Measurements from ENCODE around the gene PCDHB11.
"Not testable (repeated sequence)": the region's sequence is repeated elsewhere in the genome, so short reads cannot be mapped to it uniquely, and the experiment has no call there.

The PCDHB11 gene

DNA sequence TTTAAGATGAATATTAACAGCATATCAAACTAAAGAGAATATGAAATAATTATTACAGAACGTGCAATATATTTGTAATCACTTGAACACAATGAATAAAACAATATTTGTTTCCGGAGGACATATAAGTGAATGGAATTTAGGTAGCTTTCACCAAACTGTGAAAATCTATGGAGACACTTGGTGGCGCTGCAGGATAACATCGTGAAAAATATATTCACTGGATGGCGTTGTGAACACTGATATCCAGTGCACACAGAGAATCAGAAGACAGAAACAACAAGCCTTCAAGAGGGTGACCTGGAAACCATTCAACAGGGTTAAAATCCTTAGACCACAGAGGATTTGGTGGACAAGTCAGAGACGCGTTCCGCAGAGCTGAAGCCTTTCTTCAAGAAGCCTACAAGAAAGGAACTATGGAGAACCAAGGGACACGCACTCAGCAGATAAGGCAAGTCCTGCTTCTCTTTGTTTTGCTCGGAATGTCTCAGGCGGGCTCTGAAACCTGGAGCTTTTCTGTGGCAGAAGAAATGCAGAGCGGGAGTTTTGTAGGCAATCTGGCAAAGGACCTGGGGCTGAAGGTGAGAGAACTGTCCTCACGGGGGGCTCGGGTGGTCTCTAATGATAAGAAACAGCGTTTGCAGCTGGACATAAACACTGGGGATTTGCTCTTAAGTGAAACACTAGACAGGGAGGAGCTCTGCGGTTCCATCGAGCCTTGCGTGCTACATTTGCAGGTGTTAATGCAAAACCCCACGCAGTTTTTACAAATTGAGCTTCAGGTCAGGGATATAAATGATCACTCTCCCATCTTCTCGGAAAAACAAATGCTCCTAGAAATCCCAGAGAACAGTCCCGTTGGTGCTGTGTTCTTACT, at the start of gene PCDHB11:
Gene PCDHB11 (plus strand): TSS at position 269 of the 877 bp plus-strand sequence. CDS start 148 bp downstream, at position 417.
- TF ChIP-seq, protein P1, sequence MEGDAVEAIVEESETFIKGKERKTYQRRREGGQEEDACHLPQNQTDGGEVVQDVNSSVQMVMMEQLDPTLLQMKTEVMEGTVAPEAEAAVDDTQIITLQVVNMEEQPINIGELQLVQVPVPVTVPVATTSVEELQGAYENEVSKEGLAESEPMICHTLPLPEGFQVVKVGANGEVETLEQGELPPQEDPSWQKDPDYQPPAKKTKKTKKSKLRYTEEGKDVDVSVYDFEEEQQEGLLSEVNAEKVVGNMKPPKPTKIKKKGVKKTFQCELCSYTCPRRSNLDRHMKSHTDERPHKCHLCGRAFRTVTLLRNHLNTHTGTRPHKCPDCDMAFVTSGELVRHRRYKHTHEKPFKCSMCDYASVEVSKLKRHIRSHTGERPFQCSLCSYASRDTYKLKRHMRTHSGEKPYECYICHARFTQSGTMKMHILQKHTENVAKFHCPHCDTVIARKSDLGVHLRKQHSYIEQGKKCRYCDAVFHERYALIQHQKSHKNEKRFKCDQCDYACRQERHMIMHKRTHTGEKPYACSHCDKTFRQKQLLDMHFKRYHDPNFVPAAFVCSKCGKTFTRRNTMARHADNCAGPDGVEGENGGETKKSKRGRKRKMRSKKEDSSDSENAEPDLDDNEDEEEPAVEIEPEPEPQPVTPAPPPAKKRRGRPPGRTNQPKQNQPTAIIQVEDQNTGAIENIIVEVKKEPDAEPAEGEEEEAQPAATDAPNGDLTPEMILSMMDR (IDR thresholded peaks at IDR 0.05; ENCODE audit: low read depth, low read length) = no peak
- no peak for DNase-seq (ENCODE audit: extremely low read depth, low read depth)

DNA sequence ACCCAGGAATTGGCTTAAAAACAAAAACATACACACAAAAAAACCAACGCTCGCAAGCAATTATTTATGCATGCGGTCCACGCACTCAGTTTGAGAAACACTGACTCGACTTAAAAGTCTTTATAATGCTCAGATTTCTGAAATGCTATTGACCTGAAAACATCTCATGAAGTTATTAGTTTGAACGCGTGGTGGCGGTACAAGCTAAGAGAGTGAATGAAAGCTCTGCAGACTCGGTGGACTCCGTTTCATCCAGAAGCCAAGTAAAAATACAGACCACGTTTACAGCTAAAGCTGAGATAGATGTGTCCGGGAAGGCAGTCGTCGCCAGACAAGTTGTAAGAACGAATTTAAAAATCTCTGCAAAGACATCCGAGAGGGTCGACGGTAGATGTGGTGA, 49.6 kb upstream of the PCDHB11 start, which contains the start of gene PCDHB6:
Gene PCDHB6 (plus strand): TSS at position 246 of the 400 bp plus-strand sequence. CDS start 201 bp downstream, outside the sequence.
- DNase-seq (ENCODE audit: extremely low read depth, low read depth) = no peak
- TF ChIP-seq, protein P1 (IDR thresholded peaks at IDR 0.05; ENCODE audit: low read depth, low read length) = no peak

DNA sequence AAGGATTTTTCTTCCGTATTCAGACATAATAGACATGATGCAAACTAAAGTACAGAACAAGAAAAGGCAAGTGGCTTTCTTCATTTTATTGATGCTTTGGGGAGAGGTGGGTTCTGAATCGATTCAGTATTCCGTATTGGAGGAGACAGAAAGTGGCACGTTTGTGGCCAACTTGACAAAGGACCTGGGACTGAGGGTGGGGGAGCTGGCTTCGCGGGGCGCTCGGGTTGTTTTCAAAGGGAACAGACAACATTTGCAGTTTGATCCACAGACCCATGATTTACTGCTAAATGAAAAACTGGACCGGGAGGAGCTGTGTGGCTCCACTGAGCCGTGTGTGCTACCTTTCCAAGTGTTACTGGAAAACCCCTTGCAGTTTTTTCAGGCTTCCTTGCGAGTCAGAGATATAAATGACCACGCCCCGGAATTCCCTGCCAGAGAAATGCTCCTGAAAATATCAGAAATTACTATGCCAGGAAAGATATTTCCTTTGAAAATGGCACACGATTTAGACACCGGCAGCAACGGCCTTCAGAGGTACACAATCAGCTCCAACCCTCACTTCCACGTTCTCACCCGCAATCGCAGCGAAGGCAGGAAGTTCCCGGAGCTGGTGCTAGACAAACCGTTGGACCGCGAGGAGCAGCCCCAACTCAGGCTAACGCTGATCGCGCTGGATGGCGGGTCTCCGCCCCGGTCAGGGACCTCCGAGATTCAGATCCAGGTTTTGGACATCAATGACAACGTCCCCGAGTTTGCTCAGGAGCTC, 49.0 kb upstream of the PCDHB11 start:
- DNase-seq (ENCODE audit: extremely low read depth, low read depth) = no peak
- TF ChIP-seq, protein P1 (IDR thresholded peaks at IDR 0.05; ENCODE audit: low read depth, low read length) = no peak

DNA sequence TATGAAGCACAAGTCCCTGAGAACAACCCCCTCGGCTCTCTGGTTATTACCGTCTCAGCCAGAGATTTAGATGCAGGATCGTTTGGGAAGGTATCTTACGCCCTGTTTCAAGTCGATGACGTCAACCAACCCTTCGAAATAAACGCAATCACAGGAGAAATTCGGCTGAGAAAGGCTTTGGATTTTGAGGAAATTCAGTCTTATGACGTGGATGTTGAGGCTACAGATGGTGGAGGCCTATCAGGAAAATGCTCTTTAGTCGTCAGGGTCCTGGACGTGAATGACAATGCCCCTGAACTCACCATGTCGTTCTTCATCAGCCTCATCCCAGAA, 48.5 kb upstream of the PCDHB11 start:
- no peak for DNase-seq (ENCODE audit: extremely low read depth, low read depth)
- TF ChIP-seq, protein P1 (IDR thresholded peaks at IDR 0.05; ENCODE audit: low read depth, low read length) = no peak

GRCh38 chr5:141151632-141152031, 47.8 kb upstream of the PCDHB11 start:
- not testable (repeated sequence) for DNase-seq (ENCODE audit: extremely low read depth, low read depth)

DNA sequence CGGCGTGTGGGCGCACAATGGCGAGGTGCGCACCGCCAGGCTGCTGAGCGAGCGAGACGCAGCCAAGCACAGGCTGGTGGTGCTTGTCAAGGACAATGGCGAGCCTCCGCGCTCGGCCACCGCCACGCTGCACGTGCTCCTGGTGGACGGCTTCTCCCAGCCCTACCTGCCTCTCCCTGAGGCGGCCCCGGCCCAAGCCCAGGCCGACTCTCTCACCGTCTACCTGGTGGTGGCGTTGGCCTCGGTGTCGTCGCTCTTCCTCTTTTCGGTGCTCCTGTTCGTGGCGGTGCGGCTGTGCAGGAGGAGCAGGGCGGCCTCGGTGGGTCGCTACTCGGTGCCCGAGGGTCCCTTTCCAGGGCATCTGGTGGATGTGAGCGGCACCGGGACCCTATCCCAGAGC, 47.3 kb upstream of the PCDHB11 start:
- DNase-seq (ENCODE audit: extremely low read depth, low read depth) = not testable (repeated sequence)

DNA sequence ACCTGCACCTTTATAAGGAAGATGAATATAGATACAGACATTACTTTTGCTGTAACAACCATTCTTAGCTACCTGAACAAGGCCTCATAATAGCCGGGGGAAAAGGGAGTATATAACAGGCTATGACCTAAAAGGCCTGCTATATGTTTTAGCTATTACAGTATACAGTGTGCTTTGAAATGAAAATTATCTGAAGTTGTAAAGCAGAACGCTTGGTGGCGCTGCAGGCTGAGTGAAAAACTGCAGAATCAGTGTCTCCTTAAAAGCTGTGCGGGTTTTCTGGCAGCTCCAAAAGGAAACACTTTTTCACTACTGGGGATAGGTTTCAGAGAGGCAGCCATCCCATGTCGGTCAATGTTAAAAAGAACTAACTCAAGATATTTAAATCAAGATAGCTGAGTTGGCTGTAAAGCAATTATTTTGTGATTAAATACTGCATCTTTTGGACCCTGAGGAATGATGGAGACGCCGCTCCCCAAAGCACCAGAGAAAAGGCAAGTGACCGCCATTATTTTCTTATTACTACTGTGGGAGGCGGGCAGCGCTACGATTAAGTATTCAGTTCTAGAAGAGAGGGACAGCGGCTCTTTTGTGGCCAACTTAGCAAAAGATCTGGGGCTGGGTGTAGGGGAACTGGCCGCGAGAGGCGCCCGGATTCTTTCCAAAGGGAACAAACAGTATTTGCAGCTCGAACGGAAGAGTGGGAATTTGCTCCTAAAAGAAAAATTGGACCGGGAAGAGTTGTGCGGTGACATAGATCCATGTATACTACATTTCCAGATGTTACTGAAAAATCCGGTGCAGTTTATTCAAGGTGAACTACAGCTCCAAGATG, 43.7 kb upstream of the PCDHB11 start:
- DNase-seq (ENCODE audit: extremely low read depth, low read depth) = no peak
- TF ChIP-seq, protein P1 (IDR thresholded peaks at IDR 0.05; ENCODE audit: low read depth, low read length) = no peak

- not testable (repeated sequence) for DNase-seq (ENCODE audit: extremely low read depth, low read depth)
Observed at GRCh38 chr5:141157356-141157755, 42.1 kb upstream of the PCDHB11 start.

DNA sequence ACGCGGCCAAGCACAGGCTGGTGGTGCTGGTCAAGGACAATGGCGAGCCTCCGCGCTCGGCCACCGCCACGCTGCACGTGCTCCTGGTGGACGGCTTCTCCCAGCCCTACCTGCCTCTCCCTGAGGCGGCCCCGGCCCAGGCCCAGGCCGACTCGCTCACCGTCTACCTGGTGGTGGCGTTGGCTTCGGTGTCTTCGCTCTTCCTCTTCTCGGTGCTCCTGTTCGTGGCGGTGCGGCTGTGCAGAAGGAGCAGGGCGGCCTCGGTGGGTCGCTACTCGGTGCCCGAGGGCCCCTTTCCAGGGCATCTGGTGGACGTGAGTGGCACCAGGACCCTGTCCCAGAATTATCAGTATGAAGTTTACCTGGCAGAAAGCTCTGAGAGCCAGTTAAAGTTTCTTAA, 41.5 kb upstream of the PCDHB11 start:
- not testable (repeated sequence) for DNase-seq (ENCODE audit: extremely low read depth, low read depth)

Measured in AG09319 (cell line).